Sigmoid colon (tissue), 7 donors: ENCODE measurements around the gene ARL5C. TPM values are rescaled to one million over a fixed set of nuclear protein-coding genes. Genes with fewer than 3 reads are reported as not detected.

Experiments used
- DNase-seq: peaks from one replicate; pipeline ENCODE4 v3.0.0-alpha.2; 2019
- H3K27ac ChIP-seq, 4 donors: fragments of 200-600 bp; sonication (generic); one replicate each; pipeline ENCODE4 v1.5.1; 2016 to 2019; ENCODE audit warnings: mild to moderate bottlenecking in 1 of 4
- H3K27me3 ChIP-seq, 3 donors: fragments of 200-600 bp; sonication (generic); one replicate each; pipeline ENCODE4 v1.5.1; 2019; ENCODE audit warnings: mild to moderate bottlenecking in 1 of 3
- H3K36me3 ChIP-seq, 4 donors: fragments of 200-600 bp; sonication (generic); one replicate each; pipeline ENCODE4 v1.5.1; 2016 to 2019
- H3K4me1 ChIP-seq, 4 donors: fragments of 200-600 bp; sonication (generic); one replicate each; pipeline ENCODE4 v1.5.1; 2017 to 2019
- H3K4me3 ChIP-seq, 4 donors: fragments of 200-600 bp; sonication (generic); one replicate each; pipeline ENCODE4 v1.5.1; 2017 to 2019; ENCODE audit warnings: mild to moderate bottlenecking in 2 of 4, moderate library complexity in 1 of 4
- H3K9me3 ChIP-seq, 4 donors: fragments of 200-600 bp in 3 of 4; sonication (generic) in 3 of 4; one replicate each; pipeline versions ENCODE4 v1.5.1 to v1.6.1; 2013 to 2019
- EP300 ChIP-seq, 4 donors: sonication (generic); formaldehyde crosslinking; IDR thresholded peaks; one replicate each; pipeline ENCODE4 v1.6.1; 2017; ENCODE audit warnings: antibody characterized with exemption in 4 of 4
- POLR2A ChIP-seq, 2 donors: fragments of 450-650 bp; IDR thresholded peaks; one replicate each; pipeline ENCODE4 v1.6.1; 2016; ENCODE audit warnings: antibody characterized with exemption in 2 of 2, mild to moderate bottlenecking in 2 of 2, moderate library complexity in 2 of 2
- POLR2AphosphoS5 ChIP-seq, 4 donors: sonication (generic); formaldehyde crosslinking; IDR thresholded peaks; one replicate each; pipeline ENCODE4 v1.6.1; 2017; ENCODE audit warnings: antibody characterized with exemption in 4 of 4
- WGBS, 2 donors: extraction: QIAGEN DNeasy Blood & Tissue Kit; methylation state at CpG; one replicate each; pipeline ENCODE4 v1.1.7; 2013; 5-methylcytosine and 5-hydroxymethylcytosine counted together
- intact Hi-C: fragments of 100-400 bp; cut with DNase I; formaldehyde crosslinking; loops from one replicate; pipeline ENCODE4 v1.15.1; 2023
- polyA plus RNA-seq, 3 donors: library from polyadenylated mRNA; stranded (reverse); fragments of 200-250 nt; gene quantifications; one replicate each; pipeline ENCODE4 v1.2.3, GENCODE V29; 2013
- total RNA-seq, 4 donors: library from RNA; depleted of rRNA; stranded (reverse); fragments of >200 nt; gene quantifications; one replicate each; pipeline ENCODE4 v1.1.0, GENCODE V29; 2016
- TF ChIP-seq, protein P1 (sequence below), 4 experiments: fragments of 450-650 bp in 3 of 4; fragments of 200-600 bp in 1 of 4; IDR thresholded peaks; one replicate each; pipeline ENCODE4 v1.5.1; 2016 to 2019; ENCODE audit warnings: antibody characterized with exemption in 4 of 4, mild to moderate bottlenecking in 3 of 4, moderate library complexity in 2 of 4
- donor health status: healthy with polysubstance abuse.
- donor health status: Bipolar disorder and iron deficiency.
- donor health status: healthy.

ARL5C gene
- total and polyA plus RNA-seq, 7 donors = 0.28 TPM; not detected in 6

DNA sequence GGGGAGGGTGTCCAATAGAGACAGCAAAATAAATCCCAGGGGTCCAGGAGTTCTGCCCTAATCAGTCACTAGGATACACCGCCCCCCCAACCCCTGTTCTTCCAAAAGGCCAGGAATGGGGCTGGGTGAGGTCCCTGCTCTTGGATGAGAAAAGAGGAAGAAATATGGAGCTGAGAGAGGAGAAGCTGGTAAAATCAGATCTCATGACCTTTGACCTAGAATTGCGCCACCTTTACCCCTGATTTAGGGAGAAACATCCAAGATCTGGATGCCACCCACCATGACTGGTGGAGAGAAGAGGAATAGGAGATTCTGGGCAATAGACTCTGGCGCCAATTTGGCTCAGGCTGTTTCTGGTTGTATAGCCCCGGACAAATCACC, 32.2 kb upstream of the ARL5C start:
- Histone ChIP-seq H3K9me3 (no peaks in the 10 kb centered on the region), H3K27ac (peak overlapping the region; percentile 91 to 99 (median 94)), H3K4me1 (peaks cover 0 to 72% (median 63%) of the 10 kb centered on the region in 4 donors), H3K36me3 (peaks cover 15 to 28% (median 22%) of the 10 kb centered on the region in 4 donors), H3K4me3 (peak overlapping the region in 3 of 4 donors; percentile 72 to 92 (median 75)), H3K27me3 (no peaks in the 10 kb centered on the region)
- intact Hi-C loops = loop anchor here (1.0 to 5.0 kb wide), 2 partner anchors 34 to 204 kb away; partner anchors contain the start of gene FBXL20
- no peak for DNase-seq
- TF ChIP-seq POLR2AphosphoS5 (IDR thresholded peaks at IDR 0.05) = no peak
- TF ChIP-seq, protein P1, sequence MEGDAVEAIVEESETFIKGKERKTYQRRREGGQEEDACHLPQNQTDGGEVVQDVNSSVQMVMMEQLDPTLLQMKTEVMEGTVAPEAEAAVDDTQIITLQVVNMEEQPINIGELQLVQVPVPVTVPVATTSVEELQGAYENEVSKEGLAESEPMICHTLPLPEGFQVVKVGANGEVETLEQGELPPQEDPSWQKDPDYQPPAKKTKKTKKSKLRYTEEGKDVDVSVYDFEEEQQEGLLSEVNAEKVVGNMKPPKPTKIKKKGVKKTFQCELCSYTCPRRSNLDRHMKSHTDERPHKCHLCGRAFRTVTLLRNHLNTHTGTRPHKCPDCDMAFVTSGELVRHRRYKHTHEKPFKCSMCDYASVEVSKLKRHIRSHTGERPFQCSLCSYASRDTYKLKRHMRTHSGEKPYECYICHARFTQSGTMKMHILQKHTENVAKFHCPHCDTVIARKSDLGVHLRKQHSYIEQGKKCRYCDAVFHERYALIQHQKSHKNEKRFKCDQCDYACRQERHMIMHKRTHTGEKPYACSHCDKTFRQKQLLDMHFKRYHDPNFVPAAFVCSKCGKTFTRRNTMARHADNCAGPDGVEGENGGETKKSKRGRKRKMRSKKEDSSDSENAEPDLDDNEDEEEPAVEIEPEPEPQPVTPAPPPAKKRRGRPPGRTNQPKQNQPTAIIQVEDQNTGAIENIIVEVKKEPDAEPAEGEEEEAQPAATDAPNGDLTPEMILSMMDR (IDR thresholded peaks at IDR 0.05) = no peak
- no peak for TF ChIP-seq EP300 (IDR thresholded peaks at IDR 0.05)
- TF ChIP-seq POLR2A (IDR thresholded peaks at IDR 0.05) = no peak
- 56 to 81% methylated on average over 4 of the region's 4 CpGs for WGBS, 2 donors

DNA sequence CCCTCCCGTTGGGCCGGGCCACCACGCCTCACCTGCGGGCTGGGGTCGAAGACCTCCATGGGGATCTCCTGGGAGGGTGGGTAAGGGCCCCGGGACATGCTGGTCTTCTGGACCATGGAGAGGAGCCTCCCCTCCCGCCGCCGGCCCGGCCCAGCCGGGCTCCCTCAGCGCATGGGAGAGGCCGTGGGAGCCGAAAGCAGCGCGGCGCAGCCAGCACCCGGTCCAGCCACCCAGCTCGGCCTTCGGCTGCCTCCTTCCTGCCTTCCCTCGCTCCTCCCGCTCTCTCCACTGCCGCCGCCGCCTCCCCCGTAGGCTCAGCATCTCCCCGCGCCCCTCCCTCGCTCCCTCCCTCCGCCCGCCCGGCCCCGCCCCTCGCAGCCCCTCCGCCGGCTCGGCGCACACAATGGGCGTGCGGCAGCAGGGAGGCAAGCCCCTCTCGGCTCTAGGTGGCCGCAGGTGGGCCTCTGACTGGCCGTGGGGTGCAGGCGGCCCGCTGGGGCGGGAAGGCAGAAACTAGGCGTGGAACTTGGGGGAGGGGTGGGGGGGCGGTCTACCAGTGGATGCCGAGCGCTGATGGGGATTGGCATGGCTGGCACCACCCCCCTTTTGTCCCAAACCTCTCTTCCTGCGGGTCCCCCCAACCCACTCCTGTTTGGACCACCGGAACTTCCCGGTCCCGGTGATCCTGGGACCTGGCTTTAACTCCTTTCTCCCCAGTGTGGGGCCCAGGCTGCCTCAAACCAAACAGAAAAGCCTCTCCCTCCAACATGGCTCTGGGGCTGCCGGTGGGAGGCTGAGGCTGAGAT, 31.6 kb upstream of the ARL5C start, which contains the start of gene CACNB1:
TSS of gene CACNB1 (minus strand) at position 290 of the 806 bp plus-strand sequence. CDS start at position 116, 174 bp downstream.
- Histone ChIP-seq H3K36me3 (peaks cover 12 to 28% (median 18%) of the 10 kb centered on the region in 4 donors), H3K4me3 (peak within 1 kb of the TSS; percentile 72 to 92 (median 76)), H3K4me1 (peaks cover 0 to 72% (median 63%) of the 10 kb centered on the region in 4 donors), H3K9me3 (no peaks in the 10 kb centered on the region), H3K27me3 (no peaks in the 10 kb centered on the region), H3K27ac (peak within 1 kb of the TSS; percentile 91 to 99 (median 94))
- peak in 1 of 2 donors; percentile 25 for TF ChIP-seq POLR2A (IDR thresholded peaks at IDR 0.05)
- TF ChIP-seq EP300 (IDR thresholded peaks at IDR 0.05) = no peak
- peak; percentile 62 to 82 (median 74) for TF ChIP-seq POLR2AphosphoS5 (IDR thresholded peaks at IDR 0.05)
- WGBS, 2 donors = 1% methylated on average over 55 of the region's 55 CpGs
- intact Hi-C loops = loop anchor here (1.0 to 5.0 kb wide), 2 partner anchors 33 to 205 kb away; partner anchors contain the start of gene FBXL20
- DNase-seq = peak; percentile 90

DNA sequence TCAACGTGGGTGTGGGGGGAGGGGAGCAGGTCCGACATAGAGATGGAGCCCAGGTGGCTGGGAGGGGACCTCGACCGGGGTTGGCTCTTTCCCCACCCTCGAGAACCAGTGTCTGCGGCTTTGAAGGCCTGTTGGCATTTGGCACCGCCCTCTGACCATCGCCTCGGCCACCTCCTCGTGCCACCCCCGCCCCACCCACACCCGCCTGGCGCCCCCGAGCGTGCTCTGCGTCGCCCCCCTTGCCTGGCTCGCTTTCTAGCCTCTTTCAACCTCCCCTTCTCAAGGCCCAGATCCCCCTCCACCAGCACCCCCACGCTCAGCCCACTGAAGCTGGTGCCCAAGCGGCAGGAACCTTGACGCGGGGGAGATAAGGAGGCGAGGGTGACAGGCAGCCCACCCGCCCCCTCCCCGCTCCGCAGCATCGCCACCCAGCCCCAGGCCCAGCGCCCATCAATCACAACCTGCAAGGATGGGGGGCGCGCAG, 30.9 kb upstream of the ARL5C start:
- H3K4me3 ChIP-seq = peak overlapping the region; percentile 72 to 92 (median 76)
- H3K27me3 ChIP-seq = no peaks in the 10 kb centered on the region
- 0 to 1% methylated on average over 30 of the region's 30 CpGs for WGBS, 2 donors
- peak overlapping the region; percentile 91 to 99 (median 94) for H3K27ac ChIP-seq
- H3K9me3 ChIP-seq = no peaks in the 10 kb centered on the region
- no peak for TF ChIP-seq EP300 (IDR thresholded peaks at IDR 0.05)
- TF ChIP-seq, protein P1 (IDR thresholded peaks at IDR 0.05) = no peak
- no peak for TF ChIP-seq POLR2A (IDR thresholded peaks at IDR 0.05)
- intact Hi-C loops = loop anchor here (5.0 kb wide), 1 partner anchor 205 kb away; the partner anchor contains the start of gene FBXL20
- peaks cover 0 to 64% (median 57%) of the 10 kb centered on the region in 4 donors for H3K4me1 ChIP-seq
- no peak for DNase-seq
- peaks cover 5 to 28% (median 10%) of the 10 kb centered on the region in 4 donors for H3K36me3 ChIP-seq

DNA sequence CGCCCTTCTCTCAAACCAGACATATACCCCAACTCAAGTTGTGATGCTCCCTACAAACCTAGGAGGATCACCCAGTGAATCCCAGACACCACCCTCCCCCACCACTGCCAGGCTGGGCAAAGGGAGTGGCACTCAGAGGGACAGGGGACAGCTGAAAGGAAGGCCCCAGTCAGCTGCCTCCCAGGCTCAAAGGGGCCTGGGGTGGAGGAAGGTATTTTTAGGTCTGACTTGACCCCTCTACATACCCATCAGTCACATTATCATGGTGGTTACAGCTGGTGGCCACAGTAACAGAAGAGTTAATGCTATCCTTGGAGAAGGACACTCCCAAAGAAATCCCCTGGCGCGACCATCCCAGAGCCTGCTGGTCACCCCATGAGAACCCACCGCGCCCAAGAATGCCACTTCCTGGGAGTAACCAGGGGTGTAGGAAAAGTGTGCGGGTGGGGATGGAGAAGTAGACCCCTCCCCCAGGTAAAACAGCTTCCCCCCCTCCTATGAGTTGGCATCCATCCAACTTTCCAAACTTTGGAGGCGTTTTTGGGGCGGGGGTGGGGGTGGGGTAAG, 30.4 kb upstream of the ARL5C start:
- intact Hi-C loops = loop anchor here (5.0 kb wide), 1 partner anchor 206 kb away; the partner anchor contains the start of gene FBXL20
- Histone ChIP-seq H3K4me3 (peak overlapping the region; percentile 72 to 92 (median 76)), H3K9me3 (no peaks in the 10 kb centered on the region), H3K36me3 (peaks cover 0 to 28% (median 8%) of the 10 kb centered on the region in 4 donors), H3K27me3 (no peaks in the 10 kb centered on the region), H3K4me1 (peaks cover 0 to 59% (median 51%) of the 10 kb centered on the region in 4 donors), H3K27ac (peak overlapping the region; percentile 91 to 99 (median 94))
- TF ChIP-seq EP300 (IDR thresholded peaks at IDR 0.05) = no peak
- no peak for TF ChIP-seq POLR2A (IDR thresholded peaks at IDR 0.05)
- TF ChIP-seq, protein P1 (IDR thresholded peaks at IDR 0.05) = no peak
- no peak for TF ChIP-seq POLR2AphosphoS5 (IDR thresholded peaks at IDR 0.05)
- WGBS, 2 donors = 30 to 47% methylated on average over 8 of the region's 8 CpGs
- DNase-seq = no peak
